ENCODE data around the gene EFNA5. TPM values are rescaled to one million over a fixed set of nuclear protein-coding genes. Genes with fewer than 3 reads are reported as not detected.

EFNA5 gene
- total RNA-seq, 1 experiment from 2014 or later = 51.2 TPM

- no peaks in the 10 kb centered on the region for H3K9me3 Mint-ChIP-seq (ENCODE audit: unreplicated experiment)
- DNase-seq (ENCODE audit: unreplicated experiment) = no peak
Observed at GRCh38 chr5:107633171-107633901, 37.4 kb downstream of the EFNA5 start.

GRCh38 chr5:107631805-107632362, 38.9 kb downstream of the EFNA5 start:
- POLR2A ChIA-PET = no interaction called here
- Mint-ChIP-seq H3K4me1 (ENCODE audit: insufficient read depth, unreplicated experiment) (peaks cover 19% of the 10 kb centered on the region), H3K27ac (ENCODE audit: low read depth, unreplicated experiment) (no peak overlapping the region), H3K9me3 (ENCODE audit: unreplicated experiment) (no peaks in the 10 kb centered on the region), H3K27me3 (ENCODE audit: insufficient read depth, unreplicated experiment) (no peaks in the 10 kb centered on the region), H3K4me3 (ENCODE audit: unreplicated experiment) (no peak overlapping the region), H3K36me3 (ENCODE audit: insufficient read depth, unreplicated experiment) (peaks cover 22% of the 10 kb centered on the region)
- CTCF ChIA-PET = no interaction called here
- no TSS peak for BruUV-seq (replicated peaks)
- DNase-seq (ENCODE audit: unreplicated experiment) = no peak
- no peak for TF ChIP-seq CTCF (IDR thresholded peaks at IDR 0.05; ENCODE audit: unreplicated experiment)
- intact Hi-C loops (cut with micrococcal nuclease) = no loop called here

More at GRCh38 chr5:107633171-107633901, 37.4 kb downstream of the EFNA5 start:
- ChIA-PET CTCF (no interaction called here), POLR2A (no interaction called here)
- H3K36me3 Mint-ChIP-seq (ENCODE audit: insufficient read depth, unreplicated experiment) = peaks cover 22% of the 10 kb centered on the region
- no peak overlapping the region for H3K27ac Mint-ChIP-seq (ENCODE audit: low read depth, unreplicated experiment)
- H3K27me3 Mint-ChIP-seq (ENCODE audit: insufficient read depth, unreplicated experiment) = no peaks in the 10 kb centered on the region
- H3K4me3 Mint-ChIP-seq (ENCODE audit: unreplicated experiment) = no peak overlapping the region
- intact Hi-C loops (cut with micrococcal nuclease) = no loop called here
- H3K4me1 Mint-ChIP-seq (ENCODE audit: insufficient read depth, unreplicated experiment) = peaks cover 19% of the 10 kb centered on the region
- no TSS peak for BruUV-seq (replicated peaks)
- TF ChIP-seq CTCF (IDR thresholded peaks at IDR 0.05; ENCODE audit: unreplicated experiment) = no peak

GRCh38 chr5:107630184-107630583, 40.6 kb downstream of the EFNA5 start:
- DNase-seq (ENCODE audit: unreplicated experiment) = no peak
- CTCF ChIA-PET = interaction anchor here (1.4 kb wide), 1 partner anchor 10 kb away, joined by 4 read pairs; no protein-coding TSS in a partner anchor

More at GRCh38 chr5:107630184-107630583, 40.6 kb downstream of the EFNA5 start:
- intact Hi-C loops (cut with micrococcal nuclease) = no loop called here
- no peak overlapping the region for H3K27ac Mint-ChIP-seq (ENCODE audit: low read depth, unreplicated experiment)
- POLR2A ChIA-PET = interaction anchor here (6.6 kb wide), 1 partner anchor 14 kb away, joined by 35 read pairs; no protein-coding TSS in a partner anchor
- H3K4me3 Mint-ChIP-seq (ENCODE audit: unreplicated experiment) = no peak overlapping the region
- TF ChIP-seq CTCF (IDR thresholded peaks at IDR 0.05; ENCODE audit: unreplicated experiment) = no peak
- BruUV-seq (replicated peaks) = no TSS peak
- no peaks in the 10 kb centered on the region for H3K27me3 Mint-ChIP-seq (ENCODE audit: insufficient read depth, unreplicated experiment)
- H3K36me3 Mint-ChIP-seq (ENCODE audit: insufficient read depth, unreplicated experiment) = peaks cover 21% of the 10 kb centered on the region
- no peaks in the 10 kb centered on the region for H3K9me3 Mint-ChIP-seq (ENCODE audit: unreplicated experiment)
- H3K4me1 Mint-ChIP-seq (ENCODE audit: insufficient read depth, unreplicated experiment) = peaks cover 23% of the 10 kb centered on the region

Data from MCF 10A (cell line).